ENCODE results near the gene GPR62. TPM values are rescaled to one million over a fixed set of nuclear protein-coding genes. Genes with fewer than 3 reads are reported as not detected.

GPR62 gene
- total and polyA plus RNA-seq, 9 of the 15 experiments (the other 6 are each of a cell fraction or from before 2014, with no cell fraction given), result not detected

DNA sequence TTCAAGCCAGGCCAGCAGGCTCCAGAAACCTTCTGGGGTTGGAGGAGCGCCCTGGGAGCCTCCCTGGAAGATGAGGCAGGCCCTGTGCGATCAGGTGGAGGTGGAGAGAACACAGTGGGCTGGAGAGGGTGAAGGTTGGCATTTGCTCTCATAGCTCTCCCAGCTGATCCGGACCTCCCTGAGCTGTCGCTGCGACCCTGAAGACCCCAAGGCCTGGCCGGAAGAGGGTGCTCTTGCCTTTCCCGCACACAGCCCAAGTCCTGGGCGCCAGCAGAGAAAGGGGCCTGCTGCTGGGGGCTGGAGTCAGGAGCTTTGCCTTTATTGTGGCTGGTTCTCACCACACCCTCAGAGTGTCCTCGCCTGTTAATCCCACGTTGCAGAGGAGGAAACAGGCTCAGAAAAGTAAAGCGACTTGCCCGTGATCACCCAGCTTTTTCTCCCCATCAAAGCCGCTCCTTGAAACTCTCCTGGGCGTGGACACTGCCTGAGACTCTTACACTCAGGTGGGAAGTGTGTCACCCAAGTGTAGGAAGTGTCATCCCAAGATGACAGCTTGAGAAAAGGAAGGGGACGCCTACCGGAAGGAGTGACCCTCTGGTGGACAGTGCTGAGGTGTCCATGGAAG is 49.1 kb downstream of the GPR62 start:
- WGBS (ENCODE audit: insufficient coverage, low coverage, missing lambda C conversion rate), result 9% methylated on average over 9 of the region's 16 CpGs
- H3K79me2 ChIP-seq (ENCODE audit: control insufficient read depth, insufficient read depth, low read length), result no peaks in the 10 kb centered on the region
- no peak overlapping the region for H3K27ac ChIP-seq (ENCODE audit: extremely low read depth, low read depth, low read length)
- no peaks in the 10 kb centered on the region for H3K27me3 ChIP-seq (ENCODE audit: control insufficient read depth in 2 of 2, insufficient read depth in 2 of 2, low read length in 2 of 2)
- no peaks in the 10 kb centered on the region for H3K36me3 ChIP-seq (ENCODE audit: control insufficient read depth, insufficient read depth, low read length)
- in situ Hi-C loops (cut with MboI), result loop anchor here (5.0 to 25.0 kb wide), 2 partner anchors 123 to 383 kb away; no protein-coding TSS in a partner anchor
- H3K9me3 ChIP-seq (replicated peaks; ENCODE audit: control insufficient read depth, insufficient read depth, low read depth, low read length), result no peaks in the 10 kb centered on the region
- ChIA-PET CTCF (ENCODE audit: low intra/inter-chr PET ratio) (interaction anchor here (5.3 kb wide), 1 partner anchor 140 kb away, joined by 36 read pairs; no protein-coding TSS in a partner anchor), POLR2A (interaction anchor here (0.7 to 1.2 kb wide), 6 partner anchors 8 to 69 kb away, joined by 3 to 5 read pairs (median 4); partner anchors contain the start of genes ABHD14B and RPL29)
- ATAC-seq (peak; percentile 78), DNase-seq (ENCODE audit: extremely low read depth in 1 of 4, low spot score in 3 of 4) (peak in 2 of 4 experiments; percentile 57 to 62), FAIRE-seq (peak; percentile 54)
- H3K9me1 ChIP-seq (ENCODE audit: control insufficient read depth, insufficient read depth, low read length), result no peaks in the 10 kb centered on the region
- H3K9ac ChIP-seq (ENCODE audit: insufficient read depth in 1 of 2, low read depth in 2 of 2, low read length in 2 of 2), result peak overlapping the region in 1 of 2 experiments; percentile 76; a peak in 1 of 4 replicates
- H3K4me1 ChIP-seq (replicated peaks in 1 of 2; ENCODE audit: control insufficient read depth in 2 of 2, insufficient read depth in 2 of 2, low read length in 2 of 2), result peaks cover 26 to 39% of the 10 kb centered on the region in 2 experiments
- no TSS peak for BruUV-seq (replicated peaks)
- H3K4me2 ChIP-seq (ENCODE audit: insufficient read depth, low read length), result no peak overlapping the region
- intact Hi-C loops (cut with micrococcal nuclease), result loop anchor here (5.0 kb wide), 5 partner anchors 48 to 443 kb away; partner anchors contain the start of genes GLYCTK and SEMA3G
- H3K4me3 ChIP-seq, result no peak overlapping the region
- no peaks in the 10 kb centered on the region for H4K20me1 ChIP-seq (replicated peaks; ENCODE audit: control insufficient read depth, insufficient read depth, low read length)
- H2AFZ ChIP-seq (ENCODE audit: low read depth, low read length), result no peak overlapping the region
- TF ChIP-seq ZBTB7A (IDR thresholded peaks at IDR 0.05; ENCODE audit: borderline replicate concordance, control insufficient read depth, low read depth, low read length), result peak; percentile 93
- TF ChIP-seq CCAR2 (IDR thresholded peaks at IDR 0.05; ENCODE audit: low read depth, low read length), result no peak
- TF ChIP-seq, protein P1, sequence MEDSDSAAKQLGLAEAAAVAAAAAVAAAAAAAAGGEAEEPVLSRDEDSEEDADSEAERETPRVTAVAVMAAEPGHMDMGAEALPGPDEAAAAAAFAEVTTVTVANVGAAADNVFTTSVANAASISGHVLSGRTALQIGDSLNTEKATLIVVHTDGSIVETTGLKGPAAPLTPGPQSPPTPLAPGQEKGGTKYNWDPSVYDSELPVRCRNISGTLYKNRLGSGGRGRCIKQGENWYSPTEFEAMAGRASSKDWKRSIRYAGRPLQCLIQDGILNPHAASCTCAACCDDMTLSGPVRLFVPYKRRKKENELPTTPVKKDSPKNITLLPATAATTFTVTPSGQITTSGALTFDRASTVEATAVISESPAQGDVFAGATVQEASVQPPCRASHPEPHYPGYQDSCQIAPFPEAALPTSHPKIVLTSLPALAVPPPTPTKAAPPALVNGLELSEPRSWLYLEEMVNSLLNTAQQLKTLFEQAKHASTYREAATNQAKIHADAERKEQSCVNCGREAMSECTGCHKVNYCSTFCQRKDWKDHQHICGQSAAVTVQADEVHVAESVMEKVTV (CRISPR knock-in tag; IDR thresholded peaks at IDR 0.05), result peak; percentile 39; the same call in 1 of the 2 replicates
- peak; percentile 49; the same call in 1 of the 2 replicates for TF ChIP-seq SMC3 (conservative IDR thresholded peaks at IDR 0.05; ENCODE audit: insufficient read depth, low read depth, low read length)
- no peak for TF ChIP-seq MCM7 (IDR thresholded peaks at IDR 0.05)
- TF ChIP-seq TRIM24 (IDR thresholded peaks at IDR 0.05), result no peak
- TF ChIP-seq, protein P2, sequence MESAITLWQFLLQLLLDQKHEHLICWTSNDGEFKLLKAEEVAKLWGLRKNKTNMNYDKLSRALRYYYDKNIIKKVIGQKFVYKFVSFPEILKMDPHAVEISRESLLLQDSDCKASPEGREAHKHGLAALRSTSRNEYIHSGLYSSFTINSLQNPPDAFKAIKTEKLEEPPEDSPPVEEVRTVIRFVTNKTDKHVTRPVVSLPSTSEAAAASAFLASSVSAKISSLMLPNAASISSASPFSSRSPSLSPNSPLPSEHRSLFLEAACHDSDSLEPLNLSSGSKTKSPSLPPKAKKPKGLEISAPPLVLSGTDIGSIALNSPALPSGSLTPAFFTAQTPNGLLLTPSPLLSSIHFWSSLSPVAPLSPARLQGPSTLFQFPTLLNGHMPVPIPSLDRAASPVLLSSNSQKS (CRISPR knock-in tag; IDR thresholded peaks at IDR 0.05), result no peak
- no peak for TF ChIP-seq WHSC1 (IDR thresholded peaks at IDR 0.05; ENCODE audit: low read length)
- TF ChIP-seq, protein P3, sequence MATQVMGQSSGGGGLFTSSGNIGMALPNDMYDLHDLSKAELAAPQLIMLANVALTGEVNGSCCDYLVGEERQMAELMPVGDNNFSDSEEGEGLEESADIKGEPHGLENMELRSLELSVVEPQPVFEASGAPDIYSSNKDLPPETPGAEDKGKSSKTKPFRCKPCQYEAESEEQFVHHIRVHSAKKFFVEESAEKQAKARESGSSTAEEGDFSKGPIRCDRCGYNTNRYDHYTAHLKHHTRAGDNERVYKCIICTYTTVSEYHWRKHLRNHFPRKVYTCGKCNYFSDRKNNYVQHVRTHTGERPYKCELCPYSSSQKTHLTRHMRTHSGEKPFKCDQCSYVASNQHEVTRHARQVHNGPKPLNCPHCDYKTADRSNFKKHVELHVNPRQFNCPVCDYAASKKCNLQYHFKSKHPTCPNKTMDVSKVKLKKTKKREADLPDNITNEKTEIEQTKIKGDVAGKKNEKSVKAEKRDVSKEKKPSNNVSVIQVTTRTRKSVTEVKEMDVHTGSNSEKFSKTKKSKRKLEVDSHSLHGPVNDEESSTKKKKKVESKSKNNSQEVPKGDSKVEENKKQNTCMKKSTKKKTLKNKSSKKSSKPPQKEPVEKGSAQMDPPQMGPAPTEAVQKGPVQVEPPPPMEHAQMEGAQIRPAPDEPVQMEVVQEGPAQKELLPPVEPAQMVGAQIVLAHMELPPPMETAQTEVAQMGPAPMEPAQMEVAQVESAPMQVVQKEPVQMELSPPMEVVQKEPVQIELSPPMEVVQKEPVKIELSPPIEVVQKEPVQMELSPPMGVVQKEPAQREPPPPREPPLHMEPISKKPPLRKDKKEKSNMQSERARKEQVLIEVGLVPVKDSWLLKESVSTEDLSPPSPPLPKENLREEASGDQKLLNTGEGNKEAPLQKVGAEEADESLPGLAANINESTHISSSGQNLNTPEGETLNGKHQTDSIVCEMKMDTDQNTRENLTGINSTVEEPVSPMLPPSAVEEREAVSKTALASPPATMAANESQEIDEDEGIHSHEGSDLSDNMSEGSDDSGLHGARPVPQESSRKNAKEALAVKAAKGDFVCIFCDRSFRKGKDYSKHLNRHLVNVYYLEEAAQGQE (IDR thresholded peaks at IDR 0.05; ENCODE audit: borderline replicate concordance), result peak; percentile 58
- TF ChIP-seq, protein P3 (CRISPR knock-in tag; IDR thresholded peaks at IDR 0.05; ENCODE audit: low read depth), result no peak
- TF ChIP-seq SRSF7 (optimal IDR thresholded peaks at IDR 0.05; ENCODE audit: low read depth, low read length), result no peak
- no peak for TF ChIP-seq HIVEP1 (CRISPR knock-in tag; IDR thresholded peaks at IDR 0.05)

Measured in K562 (cell line).